Activated naive CD8-positive, alpha-beta T cell treated with anti-CD3 and anti-CD28 coated beads for 36 hours (primary cell): ENCODE data around the gene ACOD1. TPM values are rescaled to one million over a fixed set of nuclear protein-coding genes. Genes with fewer than 3 reads are reported as not detected.
"Not testable (repeated sequence)": the region's sequence is repeated elsewhere in the genome, so short reads cannot be mapped to it uniquely, and the experiment has no call there.

ENCODE experiments used
- DNase-seq: peaks from one replicate; pipeline ENCODE4 v3.0.0; 2021
- H3K27ac Mint-ChIP-seq: one replicate; pipeline ENCODE4 v1.8.0; 2022; ENCODE audit warnings: mild to moderate bottlenecking, moderate library complexity, mixed read lengths
- H3K27me3 Mint-ChIP-seq: one replicate; pipeline ENCODE4 v1.8.0; 2022; ENCODE audit warnings: mild to moderate bottlenecking, mixed read lengths
- H3K36me3 Mint-ChIP-seq: one replicate; pipeline ENCODE4 v1.8.0; 2021; ENCODE audit warnings: mild to moderate bottlenecking, mixed read lengths
- H3K4me1 Mint-ChIP-seq: one replicate; pipeline ENCODE4 v1.8.0; 2021; ENCODE audit warnings: mixed read lengths
- H3K4me3 Mint-ChIP-seq: one replicate; pipeline ENCODE4 v1.8.0; 2022; ENCODE audit warnings: mild to moderate bottlenecking, moderate library complexity, mixed read lengths
- H3K9me3 Mint-ChIP-seq: one replicate; pipeline ENCODE4 v1.8.0; 2022; ENCODE audit warnings: mixed read lengths
- total RNA-seq, 2 experiments: library from RNA; stranded (reverse); gene quantifications; one replicate each; pipeline ENCODE4 v1.2.3, GENCODE V29; 2021

Gene ACOD1
- total RNA-seq, 2 experiments from 2014 or later = not detected

DNA sequence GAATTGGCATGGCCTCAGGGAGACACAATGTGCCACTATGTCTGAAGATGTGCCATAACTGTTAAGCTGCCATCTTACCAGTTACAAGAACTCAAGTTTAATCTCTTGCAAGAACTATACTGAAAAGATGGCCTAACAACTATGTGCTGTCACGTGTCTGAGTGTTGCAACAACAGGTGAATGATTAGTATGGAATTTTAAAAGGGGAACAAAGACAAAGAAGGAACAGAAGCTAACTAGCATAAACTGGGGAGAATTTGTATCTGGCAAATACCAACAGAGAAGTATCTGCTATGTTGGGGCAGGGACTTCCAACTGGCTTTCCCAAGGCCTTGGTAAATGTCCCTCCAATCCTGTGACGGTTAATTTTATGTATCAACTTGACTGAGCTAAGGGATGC is 11.5 kb upstream of the ACOD1 start:
- Mint-ChIP-seq H3K27me3 (no peaks in the 10 kb centered on the region), H3K9me3 (no peaks in the 10 kb centered on the region), H3K36me3 (no peaks in the 10 kb centered on the region), H3K4me1 (no peaks in the 10 kb centered on the region), H3K4me3 (no peak overlapping the region), H3K27ac (no peak overlapping the region)
- no peak for DNase-seq

DNA sequence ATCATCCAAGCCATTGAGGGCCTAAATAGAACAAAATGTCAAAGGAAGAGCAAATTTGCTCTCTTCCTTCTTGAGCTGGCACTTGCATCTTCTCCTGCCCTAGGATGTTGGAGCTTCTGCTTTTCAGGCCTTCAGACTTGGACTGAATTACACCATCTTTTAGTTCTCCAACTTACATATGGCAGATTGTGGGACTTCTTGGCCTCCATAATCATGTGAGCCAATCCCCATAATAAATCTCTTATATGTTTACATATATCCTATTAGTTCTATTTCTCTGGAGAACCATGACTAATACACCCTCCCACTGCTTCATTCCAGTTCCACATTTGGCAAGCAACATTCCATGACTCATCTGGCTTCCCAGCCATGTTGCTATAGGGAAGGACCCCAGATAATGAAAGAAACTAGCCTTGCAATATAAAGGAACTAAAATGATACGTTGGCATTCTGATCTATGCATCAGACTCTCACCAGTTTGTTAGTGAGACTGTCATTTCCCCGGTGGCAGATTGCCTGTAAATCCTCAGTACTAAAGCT is 11.0 kb upstream of the ACOD1 start:
- Mint-ChIP-seq H3K36me3 (no peaks in the 10 kb centered on the region), H3K4me3 (no peak overlapping the region), H3K4me1 (no peaks in the 10 kb centered on the region), H3K9me3 (no peaks in the 10 kb centered on the region), H3K27ac (no peak overlapping the region), H3K27me3 (no peaks in the 10 kb centered on the region)
- DNase-seq = no peak

DNA sequence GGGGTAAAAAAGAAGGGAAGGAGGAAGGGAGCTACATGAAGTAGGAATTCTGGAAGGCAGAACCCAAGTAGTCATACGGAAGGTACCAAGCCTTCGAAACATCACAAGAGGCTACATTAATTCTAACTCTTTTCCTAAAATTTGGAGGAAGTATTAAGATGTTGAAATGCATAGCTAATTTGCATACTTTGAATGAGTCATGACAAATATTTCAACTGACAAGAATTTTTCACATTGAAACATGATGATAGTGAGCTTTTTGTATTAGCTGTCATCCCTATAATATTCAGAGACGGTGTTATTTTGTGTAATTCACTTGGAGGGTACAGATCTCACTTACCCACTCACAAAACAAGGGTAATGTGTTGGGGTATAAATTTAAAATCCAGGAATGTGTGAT is 9.1 kb upstream of the ACOD1 start:
- no peak for DNase-seq
- Mint-ChIP-seq H3K36me3 (no peaks in the 10 kb centered on the region), H3K27me3 (no peaks in the 10 kb centered on the region), H3K9me3 (no peaks in the 10 kb centered on the region), H3K4me3 (no peak overlapping the region), H3K27ac (no peak overlapping the region), H3K4me1 (no peaks in the 10 kb centered on the region)

DNA sequence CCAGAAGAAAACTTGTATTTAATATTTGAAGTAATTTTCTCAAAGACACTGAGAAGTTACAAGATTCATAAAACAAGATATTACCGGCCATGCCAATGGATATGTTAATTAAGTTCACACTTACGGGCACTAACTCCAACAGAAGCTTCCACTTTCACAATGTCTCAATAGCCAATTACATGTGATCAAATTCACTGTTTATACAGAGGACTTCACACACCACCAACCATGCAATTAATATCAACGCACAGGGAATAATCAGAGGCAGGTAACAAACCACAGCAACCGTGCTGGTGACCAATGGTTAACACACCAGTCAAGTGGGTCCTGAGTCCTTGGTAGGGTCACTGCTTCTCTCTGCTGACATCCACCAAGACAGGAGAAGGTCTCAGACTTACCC is 5.9 kb upstream of the ACOD1 start:
- no peaks in the 10 kb centered on the region for H3K27me3 Mint-ChIP-seq
- H3K9me3 Mint-ChIP-seq = peaks cover 2% of the 10 kb centered on the region
- no peak overlapping the region for H3K27ac Mint-ChIP-seq
- DNase-seq = no peak
- no peak overlapping the region for H3K4me3 Mint-ChIP-seq
- H3K36me3 Mint-ChIP-seq = no peaks in the 10 kb centered on the region
- H3K4me1 Mint-ChIP-seq = no peaks in the 10 kb centered on the region

DNA sequence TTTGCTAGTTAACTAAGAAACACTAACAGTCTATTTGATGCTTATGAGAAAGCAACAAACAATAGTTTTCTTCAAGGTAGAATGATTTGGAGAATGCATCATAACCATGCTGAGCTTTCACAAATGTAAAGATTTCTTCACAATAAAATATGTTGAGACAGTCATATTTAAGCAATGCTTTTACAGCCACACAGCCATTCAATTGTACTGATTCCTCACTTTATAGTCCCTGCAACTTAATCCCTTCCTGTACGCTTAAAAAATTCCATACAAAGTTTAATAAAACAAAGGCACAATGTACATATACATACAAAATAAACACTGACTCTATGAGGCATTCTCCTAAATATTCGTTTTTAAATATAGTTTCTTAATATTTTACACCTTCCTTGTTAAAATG is 4.7 kb upstream of the ACOD1 start:
- no peaks in the 10 kb centered on the region for H3K27me3 Mint-ChIP-seq
- H3K4me1 Mint-ChIP-seq = no peaks in the 10 kb centered on the region
- no peak for DNase-seq
- H3K27ac Mint-ChIP-seq = no peak overlapping the region
- H3K9me3 Mint-ChIP-seq = peaks cover 2% of the 10 kb centered on the region
- H3K36me3 Mint-ChIP-seq = no peaks in the 10 kb centered on the region
- H3K4me3 Mint-ChIP-seq = no peak overlapping the region

DNA sequence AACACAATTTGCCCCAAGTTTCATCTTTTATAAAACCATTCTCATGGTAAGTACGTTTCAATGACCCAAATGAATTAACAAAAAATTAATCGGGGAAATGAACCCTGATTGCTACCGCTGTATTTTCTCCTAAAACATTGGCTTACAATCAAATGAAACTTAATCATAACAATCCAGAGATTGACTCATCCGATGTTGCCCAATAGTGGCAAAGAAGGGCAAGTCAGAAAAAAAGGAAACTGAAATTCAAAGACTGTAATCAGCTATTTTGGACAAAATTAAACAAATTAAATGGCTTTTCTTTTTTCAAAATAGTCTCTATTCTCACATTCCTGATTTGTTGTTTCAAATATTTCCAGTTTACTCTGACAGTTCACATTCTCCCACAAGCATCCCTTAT is 3.9 kb upstream of the ACOD1 start:
- Mint-ChIP-seq H3K9me3 (peaks cover 2% of the 10 kb centered on the region), H3K4me1 (no peaks in the 10 kb centered on the region), H3K36me3 (no peaks in the 10 kb centered on the region), H3K4me3 (no peak overlapping the region), H3K27ac (no peak overlapping the region), H3K27me3 (no peaks in the 10 kb centered on the region)
- DNase-seq = no peak

DNA sequence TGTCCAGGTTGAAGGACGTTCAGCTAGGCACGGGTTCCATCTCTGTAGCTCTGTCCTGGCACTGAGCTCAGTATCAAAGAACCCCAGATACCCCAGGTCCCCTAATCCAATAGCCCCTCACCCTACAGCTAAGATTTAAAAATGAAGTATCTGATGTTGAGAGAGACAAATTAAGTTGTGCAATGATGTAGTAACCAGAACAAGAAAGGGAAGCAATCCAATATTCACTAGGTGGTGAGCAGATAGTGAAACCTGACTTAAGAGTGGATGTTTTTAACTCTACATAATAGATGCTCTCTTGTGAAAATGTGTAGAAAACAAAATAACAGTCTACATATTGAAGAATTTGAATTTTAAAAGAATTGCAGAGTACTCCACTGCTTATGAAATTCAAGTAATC is 1.8 kb downstream of the ACOD1 start:
- Mint-ChIP-seq H3K36me3 (no peaks in the 10 kb centered on the region), H3K9me3 (peaks cover 2% of the 10 kb centered on the region), H3K4me1 (no peaks in the 10 kb centered on the region), H3K4me3 (no peak overlapping the region), H3K27ac (no peak overlapping the region), H3K27me3 (no peaks in the 10 kb centered on the region)
- DNase-seq = no peak

DNA sequence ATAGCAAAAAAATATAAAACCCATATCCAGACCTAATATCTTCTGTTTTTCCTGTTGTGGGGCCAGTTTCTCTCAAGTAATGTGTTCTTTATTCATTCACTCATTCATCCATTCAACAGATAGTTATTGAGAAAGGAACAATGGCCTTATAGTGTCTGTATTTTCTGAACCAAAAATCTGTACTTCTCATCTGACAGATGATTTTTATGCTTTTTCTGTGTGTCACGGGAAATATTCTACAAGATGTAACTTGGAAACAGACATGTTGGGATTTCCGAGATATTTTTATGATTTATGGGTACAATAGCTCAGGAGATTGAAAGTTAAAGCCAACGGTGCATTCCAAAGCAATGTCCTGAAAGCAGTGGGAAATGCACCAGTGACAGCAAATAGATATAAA is 5.7 kb downstream of the ACOD1 start:
- DNase-seq = no peak
- Mint-ChIP-seq H3K27me3 (no peaks in the 10 kb centered on the region), H3K4me1 (no peaks in the 10 kb centered on the region), H3K27ac (no peak overlapping the region), H3K36me3 (no peaks in the 10 kb centered on the region), H3K4me3 (no peak overlapping the region), H3K9me3 (peaks cover 2% of the 10 kb centered on the region)

DNA sequence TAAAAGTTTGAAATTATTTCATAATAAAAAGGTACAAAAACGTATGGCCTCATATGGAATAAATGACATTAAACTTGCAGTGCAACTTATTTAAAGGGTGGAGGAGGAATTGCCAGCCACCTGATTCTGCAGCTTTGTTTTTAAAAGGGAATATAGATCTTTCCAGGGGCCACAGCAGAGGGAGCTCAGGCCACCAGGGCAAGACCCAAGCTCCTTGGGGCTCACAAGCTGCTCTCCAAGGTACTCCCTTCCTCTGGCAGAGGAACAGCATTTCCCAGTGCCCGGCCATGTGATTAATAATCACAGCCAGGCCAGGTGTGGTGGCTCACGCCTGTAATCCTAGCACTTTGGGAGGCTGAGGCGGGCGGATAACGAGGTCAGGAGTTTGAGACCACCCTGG is 6.2 kb downstream of the ACOD1 start:
- Mint-ChIP-seq H3K27me3 (no peaks in the 10 kb centered on the region), H3K4me1 (no peaks in the 10 kb centered on the region), H3K4me3 (no peak overlapping the region), H3K27ac (no peak overlapping the region), H3K9me3 (peaks cover 7% of the 10 kb centered on the region), H3K36me3 (no peaks in the 10 kb centered on the region)
- DNase-seq = no peak

DNA sequence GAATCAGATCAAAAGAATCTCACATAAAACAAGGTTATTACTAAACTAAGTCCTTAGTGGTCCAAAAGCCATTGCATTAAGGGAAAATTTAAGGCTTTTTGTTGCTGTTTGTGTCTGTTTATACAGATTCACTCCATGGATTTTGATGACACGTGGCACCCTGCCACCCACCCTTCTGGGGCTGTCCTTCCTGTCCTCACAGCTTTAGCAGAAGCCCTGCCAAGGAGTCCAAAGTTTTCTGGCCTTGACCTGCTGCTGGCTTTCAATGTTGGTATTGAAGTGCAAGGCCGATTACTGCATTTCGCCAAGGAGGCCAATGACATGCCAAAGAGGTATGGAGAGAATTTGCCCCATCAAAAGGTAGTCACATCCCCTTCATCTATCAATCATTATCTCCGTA is 6.9 kb downstream of the ACOD1 start:
- Mint-ChIP-seq H3K36me3 (no peaks in the 10 kb centered on the region), H3K4me3 (no peak overlapping the region), H3K4me1 (no peaks in the 10 kb centered on the region), H3K27me3 (no peaks in the 10 kb centered on the region), H3K9me3 (peaks cover 9% of the 10 kb centered on the region), H3K27ac (no peak overlapping the region)
- no peak for DNase-seq

DNA sequence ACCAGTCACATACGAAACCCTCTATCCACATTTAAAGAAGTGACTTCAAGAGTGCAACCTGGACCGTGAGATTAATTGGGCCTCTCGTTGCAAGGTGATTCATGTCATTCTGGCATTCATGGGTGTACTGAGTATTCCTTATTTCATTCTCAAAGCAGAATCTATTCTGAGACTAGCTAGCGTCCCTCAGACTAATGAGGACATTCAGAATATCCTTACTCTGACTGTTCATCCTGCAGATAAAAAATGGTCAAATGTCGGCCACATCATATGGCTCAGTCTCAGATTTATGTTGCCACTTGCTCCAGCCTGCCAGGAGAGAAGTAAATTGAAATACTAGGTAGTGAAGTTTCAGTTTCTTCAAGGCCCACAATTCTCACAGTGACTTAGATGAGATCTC is 7.3 kb downstream of the ACOD1 start:
- no peaks in the 10 kb centered on the region for H3K27me3 Mint-ChIP-seq
- H3K4me1 Mint-ChIP-seq = no peaks in the 10 kb centered on the region

DNA sequence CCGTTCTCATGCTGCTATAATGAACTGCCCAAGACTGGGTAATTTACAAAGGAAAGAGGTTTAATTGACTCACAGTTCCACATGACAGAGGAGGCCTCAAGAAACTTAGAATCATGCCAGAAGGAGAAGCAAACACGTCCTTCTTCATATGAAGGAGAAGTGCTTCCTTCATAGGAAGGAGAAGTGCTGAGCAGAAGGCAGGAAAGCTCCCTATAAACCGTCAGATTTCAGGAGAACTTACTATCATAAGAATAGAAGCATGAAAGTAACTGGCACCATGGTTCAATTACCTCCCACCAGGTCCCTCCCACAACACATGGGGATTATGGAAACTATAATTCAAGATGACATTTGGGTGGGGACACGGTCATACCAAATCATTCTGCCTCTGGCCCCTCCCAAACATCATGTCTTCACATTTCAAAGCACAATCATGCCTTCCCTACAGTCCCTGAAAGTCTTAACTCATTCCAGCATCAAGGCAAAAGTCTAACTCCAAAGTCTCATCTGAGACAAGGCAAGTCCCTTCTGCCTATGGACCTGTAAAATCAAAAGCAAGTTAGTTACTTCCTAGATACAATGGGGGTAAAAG is 10.6 kb downstream of the ACOD1 start:
- H3K36me3 Mint-ChIP-seq = no peaks in the 10 kb centered on the region

More for the DNA sequence above, 7.3 kb downstream of the ACOD1 start:
- Mint-ChIP-seq H3K27ac (no peak overlapping the region), H3K4me3 (no peak overlapping the region), H3K36me3 (no peaks in the 10 kb centered on the region), H3K9me3 (peaks cover 14% of the 10 kb centered on the region)
- DNase-seq = no peak

DNA sequence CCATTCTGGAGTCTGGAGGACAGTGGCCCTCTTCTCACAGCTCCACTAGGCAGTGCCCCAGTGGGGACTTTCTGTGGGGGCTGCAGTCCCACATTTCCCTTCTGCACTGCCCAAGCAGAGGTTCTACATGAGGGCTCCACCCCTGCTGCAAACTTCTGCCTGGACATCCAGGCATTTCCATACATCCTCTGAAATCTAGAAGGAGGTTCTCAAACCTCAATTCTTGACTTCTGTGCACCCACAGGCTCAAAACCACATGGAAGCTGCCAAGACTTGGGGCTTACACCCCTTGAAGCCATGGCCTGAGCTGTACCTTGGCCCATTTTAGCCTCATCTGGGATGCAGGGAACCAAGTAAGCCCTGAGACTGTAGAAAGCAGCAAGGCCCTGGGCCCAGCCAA is 11.4 kb downstream of the ACOD1 start:
- H3K27me3 Mint-ChIP-seq, H3K4me1 Mint-ChIP-seq, H3K27ac Mint-ChIP-seq, H3K36me3 Mint-ChIP-seq, DNase-seq, H3K4me3 Mint-ChIP-seq: not testable (repeated sequence)
- peaks cover 16% of the 10 kb centered on the region for H3K9me3 Mint-ChIP-seq

More for the DNA sequence above, 10.6 kb downstream of the ACOD1 start:
- DNase-seq = no peak
- Mint-ChIP-seq H3K27ac (no peak overlapping the region), H3K4me1 (no peaks in the 10 kb centered on the region), H3K27me3 (no peaks in the 10 kb centered on the region), H3K9me3 (peaks cover 16% of the 10 kb centered on the region), H3K4me3 (no peak overlapping the region)

DNA sequence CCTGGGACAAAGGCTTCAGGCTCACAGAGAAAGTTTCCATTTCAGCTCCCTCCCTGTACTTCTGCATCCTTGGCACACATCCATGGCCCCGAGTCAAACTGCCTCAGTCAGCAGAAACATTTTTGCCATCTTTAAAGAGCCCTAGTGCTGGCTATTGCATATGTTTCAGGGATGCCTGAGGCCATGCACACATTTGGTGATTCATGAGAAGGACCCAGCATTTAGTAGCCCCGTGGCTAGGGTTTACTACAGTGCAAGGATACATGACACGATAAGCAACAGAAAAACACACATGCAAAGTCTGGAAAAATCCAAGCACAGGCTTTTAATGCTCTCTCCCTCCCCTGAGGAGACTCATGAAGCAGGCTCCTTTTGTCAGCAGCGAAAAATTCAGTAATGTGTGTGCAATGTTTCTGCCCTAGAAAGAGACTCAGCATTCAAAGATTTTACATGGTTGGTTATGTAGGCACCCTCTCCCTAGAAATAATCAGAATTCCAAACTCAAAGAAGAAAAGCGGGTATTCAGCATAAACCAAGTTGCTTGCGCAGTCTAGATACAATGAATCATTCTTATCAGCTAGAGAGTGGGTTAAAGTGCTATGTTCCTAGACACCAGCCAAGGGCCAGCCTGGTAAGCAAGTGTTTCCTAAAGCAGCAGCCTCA is 17.6 kb downstream of the ACOD1 start:
- Mint-ChIP-seq H3K9me3 (peaks cover under 1% of the 10 kb centered on the region), H3K4me3 (no peak overlapping the region), H3K4me1 (no peaks in the 10 kb centered on the region)

DNA sequence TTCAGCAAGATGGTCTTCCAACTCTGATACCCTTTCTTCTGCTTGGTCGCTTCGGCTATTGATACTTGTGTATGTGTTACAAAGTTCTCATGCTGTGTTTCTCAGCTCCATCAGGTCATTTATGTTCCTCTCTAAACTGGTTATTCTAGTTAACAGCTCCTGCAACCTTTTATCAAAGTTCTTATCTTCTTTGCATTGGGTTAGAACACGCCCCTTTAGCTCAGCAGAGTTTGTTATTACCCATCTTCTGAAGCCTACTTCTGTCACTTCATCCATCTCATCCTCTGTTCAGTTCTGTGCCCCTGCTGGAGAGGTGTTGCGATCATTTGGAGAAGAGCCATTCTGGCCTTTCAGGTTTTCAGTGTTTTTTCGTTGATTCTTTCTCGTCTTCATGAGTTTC is 18.7 kb downstream of the ACOD1 start:
- no peaks in the 10 kb centered on the region for H3K9me3 Mint-ChIP-seq
- no peak overlapping the region for H3K4me3 Mint-ChIP-seq
- DNase-seq = no peak
- no peaks in the 10 kb centered on the region for H3K36me3 Mint-ChIP-seq
- H3K4me1 Mint-ChIP-seq = no peaks in the 10 kb centered on the region
- no peak overlapping the region for H3K27ac Mint-ChIP-seq
- H3K27me3 Mint-ChIP-seq = peaks cover 14% of the 10 kb centered on the region

More for the DNA sequence above, 17.6 kb downstream of the ACOD1 start:
- DNase-seq = no peak
- no peak overlapping the region for H3K27ac Mint-ChIP-seq
- peaks cover 7% of the 10 kb centered on the region for H3K27me3 Mint-ChIP-seq
- no peaks in the 10 kb centered on the region for H3K36me3 Mint-ChIP-seq

DNA sequence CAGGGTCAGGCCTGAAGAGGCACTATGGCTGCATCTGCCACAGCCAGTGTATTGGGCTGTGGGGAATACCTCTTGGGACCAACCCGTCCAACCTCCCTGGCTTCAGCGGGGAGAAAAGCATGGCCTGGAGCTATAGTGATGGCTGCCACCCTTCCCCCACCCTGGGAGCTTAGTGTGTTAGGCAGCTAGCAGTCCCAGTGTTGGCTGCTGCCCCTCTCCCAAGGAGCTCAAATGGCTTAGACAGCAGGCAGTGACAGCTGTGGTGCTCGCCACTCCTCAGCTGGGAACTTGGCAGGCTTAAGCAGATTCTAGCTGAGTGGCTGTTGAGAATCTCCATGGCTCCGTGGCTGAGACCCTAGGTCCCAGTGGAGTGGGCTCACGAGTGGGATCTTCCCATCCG is 19.7 kb downstream of the ACOD1 start:
- H3K4me3 Mint-ChIP-seq = no peak overlapping the region

More for the DNA sequence above, 19.7 kb downstream of the ACOD1 start:
- DNase-seq = no peak
- Mint-ChIP-seq H3K9me3 (no peaks in the 10 kb centered on the region), H3K4me1 (no peaks in the 10 kb centered on the region), H3K27me3 (peaks cover 24% of the 10 kb centered on the region), H3K27ac (no peak overlapping the region), H3K36me3 (no peaks in the 10 kb centered on the region)
